HG02852 (cell line): ENCODE data around the gene NOS3.

Experiments
- ATAC-seq: cut with Tn5 transposase; IDR thresholded peaks from one replicate; pipeline ENCODE4 v1.9.1; 2021; ENCODE audit warnings: mild to moderate bottlenecking, moderate library complexity; ENCODE audit not compliant: unreplicated experiment

NOS3 gene

DNA sequence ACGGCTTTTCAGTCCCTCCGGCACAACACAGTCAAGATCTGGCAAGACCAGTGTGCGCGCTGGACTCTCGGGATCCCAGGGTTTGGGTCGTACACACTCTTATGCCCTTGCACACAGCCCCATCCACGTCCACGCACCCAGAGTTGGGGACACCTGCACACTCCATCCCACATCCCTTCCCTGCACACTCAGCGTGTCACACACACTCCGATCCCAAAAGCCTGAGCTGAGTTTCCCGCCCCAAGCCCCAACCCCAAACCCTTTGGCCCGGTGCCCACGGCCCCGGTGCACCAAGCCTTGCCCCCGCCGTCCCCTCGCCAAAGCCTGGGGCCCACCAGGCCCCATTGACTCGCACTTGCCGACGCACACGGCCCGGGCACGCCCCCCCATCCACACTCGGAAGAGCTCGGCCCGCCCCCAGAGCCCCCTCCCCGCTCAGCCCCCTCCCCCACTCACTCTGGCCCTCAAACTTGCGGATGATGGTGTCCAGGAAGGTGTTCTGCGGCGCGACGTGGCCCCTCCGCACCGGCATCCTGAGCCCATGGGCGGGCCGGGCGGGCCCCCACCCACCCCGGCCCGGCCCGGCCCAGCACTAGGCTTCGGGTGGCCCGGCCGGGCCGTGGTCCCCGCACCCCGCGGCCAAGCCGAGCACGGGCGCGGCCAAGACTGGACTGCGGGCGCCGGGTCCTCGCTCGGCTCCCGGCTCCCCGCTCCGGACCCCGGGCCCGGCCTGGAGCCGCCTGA, 13.3 kb upstream of the NOS3 start:
- ATAC-seq, result no peak

- ATAC-seq, result no peak
Measured at GRCh38 chr7:150978126-150978789, 12.6 kb upstream of the NOS3 start, which contains the start of gene KCNH2. Gene KCNH2 (minus strand): TSS chr7:150978321. CDS start chr7:150977913, 408 bp downstream.

- ATAC-seq, result no peak
Measured at GRCh38 chr7:150979713-150980390, 11.0 kb upstream of the NOS3 start.

GRCh38 chr7:150980663-150981062, 10.2 kb upstream of the NOS3 start:
- ATAC-seq, result no peak

DNA sequence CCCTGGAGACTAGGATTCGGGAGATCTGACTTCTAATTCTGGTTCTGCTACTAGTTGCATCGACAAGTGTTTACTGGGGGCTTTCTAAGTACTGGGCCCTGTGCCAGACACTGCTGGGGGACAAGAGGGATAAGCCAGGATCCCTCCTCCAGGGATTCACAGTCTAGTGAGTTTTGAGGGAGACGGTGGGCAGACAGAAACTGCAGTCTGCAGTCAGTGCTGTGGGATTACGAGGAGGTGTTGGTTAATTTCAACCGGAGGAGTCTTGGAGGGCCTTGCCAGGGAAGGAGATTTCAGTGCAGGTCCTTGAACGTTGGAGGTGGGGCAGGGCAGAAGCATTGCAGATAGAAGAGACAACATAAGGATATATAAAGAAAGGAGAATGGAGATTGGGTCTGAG, 9.2 kb upstream of the NOS3 start:
- ATAC-seq, result no peak

DNA sequence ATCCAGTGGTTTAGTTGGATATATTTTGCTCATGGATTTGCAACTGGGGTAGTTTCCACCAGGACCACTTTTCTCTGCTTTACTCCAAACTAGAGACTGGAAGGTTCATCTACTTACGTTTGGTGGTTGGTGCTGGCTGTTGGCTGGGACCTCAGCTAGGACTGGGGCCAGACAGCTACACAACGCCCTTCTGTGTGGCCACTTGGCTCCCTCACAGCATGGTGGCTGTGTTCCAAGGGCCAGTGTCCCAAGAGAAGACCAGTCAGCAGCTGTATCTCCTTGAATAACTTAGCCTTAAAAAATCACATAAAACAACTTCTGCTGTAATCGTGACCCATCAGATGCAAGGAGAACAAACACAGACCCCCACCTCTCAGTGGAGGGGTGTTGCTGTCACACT, 8.5 kb upstream of the NOS3 start:
- no peak for ATAC-seq

DNA sequence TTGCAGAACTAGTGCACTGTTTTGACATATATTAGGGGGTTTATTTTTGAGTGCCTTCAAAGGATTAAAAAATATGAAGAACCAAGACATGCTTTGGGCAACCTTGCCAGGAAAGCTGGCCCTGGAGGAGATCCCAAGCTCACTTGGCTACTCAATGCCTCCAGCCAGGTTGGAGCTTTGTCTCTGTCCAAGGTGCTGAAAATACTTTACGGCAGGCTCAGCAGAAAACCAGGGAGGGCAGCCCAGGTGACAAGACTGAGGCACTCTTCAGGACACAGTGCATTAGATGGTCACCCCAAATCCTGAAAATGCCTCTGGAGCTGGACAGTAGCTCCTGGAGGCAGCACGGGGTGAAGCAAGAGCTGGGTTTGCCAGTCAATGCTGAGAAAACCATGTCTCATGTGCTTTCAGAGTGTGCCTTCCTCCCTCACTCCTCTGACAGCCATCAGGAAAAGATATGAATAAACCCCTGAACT, 6.9 kb upstream of the NOS3 start:
- ATAC-seq, result no peak

GRCh38 chr7:150986099-150986512, 4.7 kb upstream of the NOS3 start:
- no peak for ATAC-seq

GRCh38 chr7:150986556-150986955, 4.3 kb upstream of the NOS3 start:
- ATAC-seq, result no peak

DNA sequence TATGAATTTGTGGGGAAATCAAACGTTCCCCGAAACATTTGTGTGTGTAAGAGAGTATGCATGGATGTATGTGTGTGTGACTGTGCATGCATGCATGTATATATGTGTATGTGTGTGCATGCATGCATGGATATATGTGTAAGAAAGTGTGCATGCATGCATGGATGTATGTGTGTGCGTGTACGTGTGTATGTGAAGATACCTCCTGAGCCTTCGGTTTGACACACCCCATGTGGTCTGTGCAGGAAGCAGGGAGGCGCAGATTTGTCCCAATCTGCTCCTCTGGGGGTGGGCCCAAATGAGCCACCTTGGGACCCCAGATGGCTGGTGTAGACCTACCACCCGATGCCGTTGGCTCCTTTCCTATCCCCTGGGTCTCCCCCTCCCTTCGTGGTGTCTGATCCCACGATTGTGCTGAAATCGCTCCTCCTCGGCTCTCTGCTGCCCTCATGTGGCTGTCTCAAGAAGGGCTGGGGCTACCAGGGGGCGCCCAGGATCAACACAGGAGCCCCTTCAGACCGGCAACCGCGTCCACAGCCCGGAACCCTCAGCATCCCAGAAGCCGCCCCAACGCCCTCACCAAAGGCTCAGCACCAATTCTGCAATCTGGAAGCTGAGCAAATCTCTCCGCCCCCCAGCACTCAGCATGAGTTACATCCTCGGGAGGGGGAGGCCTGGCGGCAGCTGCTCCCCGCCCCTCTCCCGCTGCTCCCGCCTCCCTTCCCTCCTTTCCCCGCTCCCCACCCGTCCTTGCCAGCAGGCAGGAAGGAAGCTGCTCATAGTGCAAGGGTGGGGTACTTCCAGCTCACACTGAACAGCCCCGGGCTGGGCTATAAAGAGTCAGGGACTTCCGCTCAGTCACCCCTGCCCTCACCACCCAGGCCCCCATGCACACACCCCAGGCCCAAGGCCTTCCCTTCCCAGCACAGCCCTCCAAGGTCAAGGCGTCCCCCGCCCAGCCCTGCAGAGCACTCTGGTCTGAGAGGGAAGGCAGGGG, 2.3 kb upstream of the NOS3 start:
- ATAC-seq, result no peak

GRCh38 chr7:150989456-150989855, 1.4 kb upstream of the NOS3 start:
- ATAC-seq, result no peak

- ATAC-seq, result no peak
Measured at GRCh38 chr7:150992051-150992640, 1.3 kb downstream of the NOS3 start.

- ATAC-seq, result no peak
Measured at GRCh38 chr7:150992833-150993302, 2.1 kb downstream of the NOS3 start.

- ATAC-seq, result no peak
Measured at GRCh38 chr7:150993511-150993910, 2.7 kb downstream of the NOS3 start.

- ATAC-seq, result no peak
Measured at GRCh38 chr7:150994141-150994837, 3.5 kb downstream of the NOS3 start.

DNA sequence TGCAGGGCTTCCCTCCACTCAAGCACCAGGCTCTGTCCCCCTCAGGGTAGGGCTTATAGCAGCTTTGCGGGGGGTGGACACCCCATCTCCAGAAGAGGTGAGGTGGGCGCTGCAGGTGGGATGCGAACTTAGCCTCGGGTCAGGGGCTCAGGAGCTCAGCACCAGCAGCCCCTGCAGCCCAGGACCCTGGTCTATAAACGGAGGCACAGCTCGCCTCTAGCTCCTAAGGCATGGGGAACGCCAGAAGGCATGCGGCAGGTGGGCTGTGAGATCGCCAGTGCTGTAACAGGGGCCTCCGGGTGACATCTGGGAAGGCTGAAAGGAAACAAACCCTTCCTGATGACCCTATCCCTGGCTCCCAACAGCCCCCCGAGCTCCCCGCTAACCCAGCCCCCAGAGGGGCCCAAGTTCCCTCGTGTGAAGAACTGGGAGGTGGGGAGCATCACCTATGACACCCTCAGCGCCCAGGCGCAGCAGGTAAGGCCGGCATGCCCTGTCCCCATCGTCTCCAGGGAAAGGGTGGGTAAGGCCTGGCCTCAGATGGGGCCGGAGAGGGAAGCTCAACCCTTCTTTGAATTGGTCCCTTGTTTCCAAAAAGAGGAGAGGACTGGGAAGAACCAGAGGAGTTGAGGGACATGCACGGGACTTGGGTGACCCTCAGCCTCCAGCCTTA, 4.2 kb downstream of the NOS3 start:
- ATAC-seq, result no peak

DNA sequence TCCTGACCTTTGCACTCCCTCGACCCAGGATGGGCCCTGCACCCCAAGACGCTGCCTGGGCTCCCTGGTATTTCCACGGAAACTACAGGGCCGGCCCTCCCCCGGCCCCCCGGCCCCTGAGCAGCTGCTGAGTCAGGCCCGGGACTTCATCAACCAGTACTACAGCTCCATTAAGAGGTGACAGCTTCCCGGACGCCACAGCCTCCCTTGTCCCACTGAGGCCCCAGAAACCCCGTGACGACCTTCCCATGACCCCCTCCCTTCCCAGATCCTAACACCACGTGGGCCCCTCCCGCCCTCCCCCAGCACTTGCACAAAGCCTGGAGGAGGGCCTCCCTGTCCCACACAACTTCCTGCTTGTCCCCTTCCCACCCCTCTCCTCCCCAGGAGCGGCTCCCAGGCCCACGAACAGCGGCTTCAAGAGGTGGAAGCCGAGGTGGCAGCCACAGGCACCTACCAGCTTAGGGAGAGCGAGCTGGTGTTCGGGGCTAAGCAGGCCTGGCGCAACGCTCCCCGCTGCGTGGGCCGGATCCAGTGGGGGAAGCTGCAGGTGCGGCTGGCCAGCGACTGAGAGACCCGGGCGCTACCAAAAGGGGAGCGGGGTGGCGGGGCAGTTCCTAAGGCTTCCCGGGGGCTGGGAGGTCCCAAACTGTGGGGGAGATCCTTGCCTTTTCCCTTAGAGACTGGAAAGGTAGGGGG, 5.7 kb downstream of the NOS3 start:
- no peak for ATAC-seq

GRCh38 chr7:150997075-150997511, 6.3 kb downstream of the NOS3 start:
- no peak for ATAC-seq
